BE2C (cell line): Measurements from ENCODE around the gene GAS7.

ENCODE experiments used
- DNase-seq: peaks from one replicate; pipeline ENCODE4 v3.0.0-alpha.2; 2020
- H3K27me3 ChIP-seq: fragments of 250-450 bp; sonication (Bioruptor Pico); 2 replicates; pipeline ENCODE4 v1.5.1; 2020; ENCODE audit warnings: mild to moderate bottlenecking
- H3K36me3 ChIP-seq: fragments of 250-450 bp; sonication (Bioruptor Pico); 2 replicates; pipeline ENCODE4 v1.5.1; 2020; ENCODE audit warnings: mild to moderate bottlenecking
- H3K4me1 ChIP-seq: fragments of 250-450 bp; sonication (Bioruptor Pico); 2 replicates; pipeline ENCODE4 v1.5.1; 2020
- H3K4me3 ChIP-seq: 2 replicates; pipeline ENCODE4 v1.5.1; 2011; ENCODE audit warnings: low read depth, low read length
- H3K9me3 ChIP-seq: fragments of 250-450 bp; sonication (Bioruptor Pico); 2 replicates; pipeline ENCODE4 v1.5.1; 2020
- TF ChIP-seq, protein P1 (sequence below): IDR thresholded peaks from 2 replicates; pipeline ENCODE4 v1.5.1; 2012; ENCODE audit warnings: mild to moderate bottlenecking, low read depth, low read length

The GAS7 gene

DNA sequence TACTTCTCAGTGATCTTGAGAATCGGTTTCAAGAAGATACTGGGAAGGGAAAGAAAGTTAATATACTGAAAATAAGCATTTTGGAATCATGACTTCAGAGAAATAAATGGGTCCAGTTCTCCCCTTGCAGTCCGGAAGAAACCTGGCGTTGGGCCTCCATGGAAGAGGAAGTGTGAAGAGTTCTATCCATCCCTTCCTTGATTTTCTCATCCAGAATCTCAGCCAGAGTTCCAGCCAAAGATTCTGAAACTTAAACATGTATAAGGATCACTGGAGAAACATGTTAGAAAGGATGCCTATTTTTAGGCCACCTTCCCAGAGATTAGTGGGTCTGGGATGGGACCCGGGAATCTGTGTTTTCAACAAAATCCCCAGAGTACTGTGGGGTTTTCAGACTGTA is 8.7 kb upstream of the GAS7 start:
- Histone ChIP-seq H3K36me3 (no peaks in the 10 kb centered on the region), H3K4me3 (no peak overlapping the region), H3K27me3 (no peaks in the 10 kb centered on the region), H3K9me3 (no peaks in the 10 kb centered on the region), H3K4me1 (no peaks in the 10 kb centered on the region)
- TF ChIP-seq, protein P1, sequence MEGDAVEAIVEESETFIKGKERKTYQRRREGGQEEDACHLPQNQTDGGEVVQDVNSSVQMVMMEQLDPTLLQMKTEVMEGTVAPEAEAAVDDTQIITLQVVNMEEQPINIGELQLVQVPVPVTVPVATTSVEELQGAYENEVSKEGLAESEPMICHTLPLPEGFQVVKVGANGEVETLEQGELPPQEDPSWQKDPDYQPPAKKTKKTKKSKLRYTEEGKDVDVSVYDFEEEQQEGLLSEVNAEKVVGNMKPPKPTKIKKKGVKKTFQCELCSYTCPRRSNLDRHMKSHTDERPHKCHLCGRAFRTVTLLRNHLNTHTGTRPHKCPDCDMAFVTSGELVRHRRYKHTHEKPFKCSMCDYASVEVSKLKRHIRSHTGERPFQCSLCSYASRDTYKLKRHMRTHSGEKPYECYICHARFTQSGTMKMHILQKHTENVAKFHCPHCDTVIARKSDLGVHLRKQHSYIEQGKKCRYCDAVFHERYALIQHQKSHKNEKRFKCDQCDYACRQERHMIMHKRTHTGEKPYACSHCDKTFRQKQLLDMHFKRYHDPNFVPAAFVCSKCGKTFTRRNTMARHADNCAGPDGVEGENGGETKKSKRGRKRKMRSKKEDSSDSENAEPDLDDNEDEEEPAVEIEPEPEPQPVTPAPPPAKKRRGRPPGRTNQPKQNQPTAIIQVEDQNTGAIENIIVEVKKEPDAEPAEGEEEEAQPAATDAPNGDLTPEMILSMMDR = no peak
- no peak for DNase-seq

DNA sequence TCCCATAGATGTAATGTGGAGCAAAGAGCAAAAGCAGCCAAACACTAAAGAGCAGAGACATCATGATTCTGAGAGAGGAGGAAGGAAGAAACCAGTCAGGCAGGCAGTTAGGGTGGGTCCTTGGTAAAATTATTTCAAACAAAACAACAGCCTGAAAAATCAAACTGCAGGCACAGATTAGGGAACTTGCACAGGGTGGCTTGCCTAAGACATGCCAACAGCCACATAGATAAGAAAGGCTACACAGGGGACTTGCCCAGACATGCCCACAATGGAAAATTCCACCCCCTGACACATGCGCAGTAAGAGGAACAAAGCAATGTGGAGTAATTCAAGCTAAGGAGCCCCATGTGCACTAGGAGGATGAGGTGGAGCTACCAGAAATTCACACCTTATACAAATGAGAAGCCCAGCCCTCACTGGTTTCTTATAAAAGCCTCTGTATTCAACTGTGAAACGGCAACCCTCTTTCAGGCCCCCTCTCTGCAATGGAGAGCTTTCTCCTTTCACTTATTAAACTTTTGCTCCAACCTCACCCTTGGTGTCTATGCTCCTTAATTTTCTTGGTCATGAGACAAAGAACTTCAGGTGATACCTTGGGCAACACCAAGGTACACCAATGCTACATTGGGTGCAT is 7.3 kb upstream of the GAS7 start:
- H3K4me3 ChIP-seq = no peak overlapping the region
- H3K27me3 ChIP-seq = no peaks in the 10 kb centered on the region
- no peaks in the 10 kb centered on the region for H3K4me1 ChIP-seq
- no peak for DNase-seq
- H3K36me3 ChIP-seq = no peaks in the 10 kb centered on the region
- TF ChIP-seq, protein P1 = no peak
- H3K9me3 ChIP-seq = no peaks in the 10 kb centered on the region

DNA sequence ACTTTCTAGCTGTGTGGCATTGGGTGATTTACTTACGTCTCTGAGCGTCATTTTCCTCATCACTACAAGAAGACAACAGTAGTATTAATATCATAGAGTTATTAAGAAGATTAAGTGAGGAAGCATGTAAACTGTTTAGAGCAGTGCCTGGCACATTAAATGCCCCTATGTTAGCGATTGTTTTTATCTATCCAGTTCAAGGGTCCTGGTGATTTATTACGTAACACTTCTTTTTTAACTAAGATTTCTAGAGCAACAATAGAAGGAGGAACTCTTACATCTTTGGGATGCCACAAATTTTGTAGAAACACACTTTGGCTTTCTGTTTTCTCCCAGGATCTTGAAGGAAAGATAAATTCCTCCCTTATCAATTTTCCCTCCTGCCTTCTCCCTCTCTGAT is 3.3 kb upstream of the GAS7 start:
- no peaks in the 10 kb centered on the region for H3K4me1 ChIP-seq
- H3K36me3 ChIP-seq = no peaks in the 10 kb centered on the region
- TF ChIP-seq, protein P1 = no peak
- H3K9me3 ChIP-seq = no peaks in the 10 kb centered on the region
- no peak overlapping the region for H3K4me3 ChIP-seq
- DNase-seq = no peak
- no peaks in the 10 kb centered on the region for H3K27me3 ChIP-seq

DNA sequence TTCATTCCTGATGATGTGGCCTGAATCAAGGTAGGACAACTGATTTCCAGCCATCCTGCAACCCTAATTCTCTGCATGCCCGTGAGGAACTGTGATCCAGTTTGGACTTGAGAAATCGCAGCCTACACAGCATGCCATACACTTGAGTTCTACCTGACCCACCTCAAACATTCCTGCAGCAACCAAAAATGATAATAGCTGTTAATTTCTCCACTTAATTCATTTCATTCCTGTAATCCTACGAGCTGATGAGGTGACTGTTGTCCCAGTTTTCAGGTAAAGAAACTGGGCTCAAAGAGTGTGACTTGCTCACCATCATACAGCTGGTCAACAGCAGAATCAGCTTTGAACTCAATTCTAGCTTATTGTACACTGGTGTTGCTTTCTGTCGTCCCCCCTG is 2.2 kb upstream of the GAS7 start:
- TF ChIP-seq, protein P1 = no peak
- Histone ChIP-seq H3K4me1 (no peaks in the 10 kb centered on the region), H3K27me3 (no peaks in the 10 kb centered on the region), H3K36me3 (no peaks in the 10 kb centered on the region), H3K9me3 (no peaks in the 10 kb centered on the region), H3K4me3 (no peak overlapping the region)
- DNase-seq = no peak

DNA sequence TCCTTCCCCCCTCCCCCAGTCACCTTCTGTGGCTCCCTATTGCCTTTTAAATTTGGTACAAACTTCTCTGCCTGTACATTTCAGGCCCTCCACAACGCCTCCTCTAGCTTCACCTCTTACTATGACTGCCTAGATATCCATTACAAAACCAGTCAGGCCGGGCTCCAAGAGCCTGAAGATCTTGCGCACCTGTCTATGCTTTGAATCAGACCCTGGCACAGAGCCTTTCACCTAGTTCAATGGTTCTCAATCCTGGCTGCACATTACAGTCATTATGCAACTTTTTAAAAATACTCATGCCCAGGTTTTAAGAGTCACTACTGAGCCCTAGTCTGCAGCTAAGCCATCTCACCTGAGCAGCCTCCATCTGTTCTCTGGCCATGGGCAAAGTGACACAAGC is 1.6 kb upstream of the GAS7 start:
- Histone ChIP-seq H3K9me3 (no peaks in the 10 kb centered on the region), H3K27me3 (no peaks in the 10 kb centered on the region), H3K4me3 (no peak overlapping the region), H3K4me1 (no peaks in the 10 kb centered on the region), H3K36me3 (no peaks in the 10 kb centered on the region)
- TF ChIP-seq, protein P1 = no peak
- DNase-seq = no peak

DNA sequence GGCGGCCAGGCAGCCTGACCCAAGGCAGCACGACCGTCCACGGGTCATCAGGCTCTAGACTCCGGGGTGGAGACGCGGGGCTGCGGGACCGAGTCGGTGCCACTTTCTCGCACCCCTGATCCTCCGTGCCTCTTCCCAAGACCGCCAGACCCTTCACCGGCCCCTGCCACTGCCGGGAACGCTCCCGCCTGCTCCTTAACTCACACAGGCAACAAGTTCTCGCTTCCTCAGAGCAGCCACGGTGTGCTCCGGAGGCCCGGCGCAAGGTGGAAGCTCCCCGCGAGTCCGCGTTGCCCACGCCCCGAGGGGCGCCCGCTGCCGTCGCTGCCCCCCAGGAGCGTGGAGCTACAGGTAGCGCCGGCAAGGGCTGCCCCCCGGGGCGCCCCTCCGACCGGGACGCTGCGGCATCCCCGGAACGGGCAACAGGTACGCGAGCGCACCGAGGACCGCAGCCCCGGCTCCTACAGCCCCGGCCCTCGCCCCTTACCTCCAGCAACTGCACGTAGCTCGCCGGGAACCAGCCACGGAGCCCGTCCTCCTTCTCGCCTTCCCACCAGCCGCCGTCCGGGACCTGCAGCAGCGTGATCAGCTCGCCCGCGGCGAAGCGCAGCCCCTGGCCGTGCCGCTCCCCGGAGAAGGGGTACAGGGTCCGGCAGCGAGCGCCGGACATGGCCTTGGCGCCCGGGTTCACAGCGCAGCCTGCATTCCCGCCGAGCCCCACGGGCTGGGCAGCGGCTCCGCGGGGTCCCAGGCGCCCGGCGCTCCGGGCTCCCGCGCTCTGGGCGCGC is 491 bp downstream of the GAS7 start:
- DNase-seq = no peak
- H3K4me3 ChIP-seq = no peak overlapping the region
- TF ChIP-seq, protein P1 = no peak

More for the DNA sequence above, 491 bp downstream of the GAS7 start:
- no peaks in the 10 kb centered on the region for H3K4me1 ChIP-seq
- no peaks in the 10 kb centered on the region for H3K36me3 ChIP-seq
- no peaks in the 10 kb centered on the region for H3K27me3 ChIP-seq
- no peaks in the 10 kb centered on the region for H3K9me3 ChIP-seq
